WTC11 (cell line): ENCODE measurements around the gene SBF1. TPM values are rescaled to one million over a fixed set of nuclear protein-coding genes. Genes with fewer than 3 reads are reported as not detected.
A peak's percentile ranks its signal among the peaks of the same experiment; 100 is the strongest.

ENCODE experiments used
- ATAC-seq: fragments of 200-7000 bp; cut with Tn5 transposase; 2 replicates; pipeline ENCODE4 v1.10.0; 2021; ENCODE audit warnings: mild to moderate bottlenecking, moderate library complexity
- CTCF ChIA-PET: fragments of 300-600 bp; sonication (Branson Sonifier 250); formaldehyde crosslinking; loops from one replicate; lab custom pipeline; 2021; ENCODE audit warnings: antibody characterized with exemption; lab: Charles Lee
- POLR2A ChIA-PET: fragments of 350-600 bp; sonication (Branson Sonifier 250); formaldehyde crosslinking; loops from one replicate; lab custom pipeline; 2021; ENCODE audit warnings: antibody characterized with exemption; lab: Charles Lee
- DNase-seq: peaks from one replicate; pipeline ENCODE4 v3.0.0; 2021; ENCODE audit warnings: low spot score
- H3K27ac Mint-ChIP-seq: 2 replicates; pipeline ENCODE4 v1.8.0; 2021; ENCODE audit warnings: mixed read lengths
- H3K27me3 Mint-ChIP-seq: 2 replicates; pipeline ENCODE4 v1.8.0; 2021; ENCODE audit warnings: low read depth, mild to moderate bottlenecking, moderate library complexity, mixed read lengths
- H3K36me3 Mint-ChIP-seq: 2 replicates; pipeline ENCODE4 v1.8.0; 2021; ENCODE audit warnings: mixed read lengths
- H3K4me1 Mint-ChIP-seq: 2 replicates; pipeline ENCODE4 v1.8.0; 2022; ENCODE audit warnings: mixed read lengths
- H3K4me3 Mint-ChIP-seq: 2 replicates; pipeline ENCODE4 v1.8.0; 2021; ENCODE audit warnings: mild to moderate bottlenecking, moderate library complexity, mixed read lengths
- H3K9me3 Mint-ChIP-seq: 2 replicates; pipeline ENCODE4 v1.8.0; 2021; ENCODE audit warnings: mixed read lengths
- ATF2 ChIP-seq: sonication (generic); formaldehyde crosslinking; IDR thresholded peaks from 2 replicates; pipeline ENCODE4 v1.8.1; 2022; ENCODE audit warnings: low read depth, missing genetic modification reagents, borderline replicate concordance
- CTCF ChIP-seq: fragments of 200-600 bp; IDR thresholded peaks from 2 replicates; pipeline ENCODE4 v1.8.0; 2022; ENCODE audit warnings: antibody characterized with exemption
- EMX1 ChIP-seq: fragments of 250-450 bp; sonication (Bioruptor Pico); IDR thresholded peaks from 2 replicates; pipeline ENCODE4 v1.8.0; 2021; ENCODE audit warnings: mild to moderate bottlenecking
- IRF1 ChIP-seq: sonication (generic); formaldehyde crosslinking; IDR thresholded peaks from 2 replicates; pipeline ENCODE4 v1.8.0; 2023; ENCODE audit warnings: missing genetic modification reagents
- MLX ChIP-seq: sonication (generic); formaldehyde crosslinking; IDR thresholded peaks from 2 replicates; pipeline ENCODE4 v1.8.1; 2023; ENCODE audit warnings: mild to moderate bottlenecking, missing genetic modification reagents, moderate library complexity
- NFE2L1 ChIP-seq: sonication (generic); formaldehyde crosslinking; IDR thresholded peaks from 2 replicates; pipeline ENCODE4 v1.8.1; 2023; ENCODE audit warnings: missing genetic modification reagents
- OVOL2 ChIP-seq: fragments of 250-450 bp; sonication (Bioruptor Pico); IDR thresholded peaks from 2 replicates; pipeline ENCODE4 v1.9.0; 2021; ENCODE audit warnings: mild to moderate bottlenecking, borderline replicate concordance
- PRRX2 ChIP-seq: fragments of 250-450 bp; sonication (Bioruptor Pico); IDR thresholded peaks from 2 replicates; pipeline ENCODE4 v1.8.0; 2021; ENCODE audit warnings: mild to moderate bottlenecking
- SMAD4 ChIP-seq: sonication (generic); formaldehyde crosslinking; IDR thresholded peaks from 2 replicates; pipeline ENCODE4 v1.8.0; 2022; ENCODE audit warnings: mild to moderate bottlenecking, missing genetic modification reagents
- SP1 ChIP-seq: sonication (generic); formaldehyde crosslinking; conservative IDR thresholded peaks from 2 replicates; pipeline ENCODE4 v1.8.1; 2022; ENCODE audit warnings: missing genetic modification reagents
- STAT6 ChIP-seq: sonication (generic); formaldehyde crosslinking; conservative IDR thresholded peaks from 2 replicates; pipeline ENCODE4 v1.8.1; 2023; ENCODE audit warnings: mild to moderate bottlenecking, low read depth, missing genetic modification reagents, moderate library complexity
- ZBTB21 ChIP-seq: sonication (generic); formaldehyde crosslinking; IDR thresholded peaks from 2 replicates; pipeline ENCODE4 v1.8.1; 2023; ENCODE audit warnings: mild to moderate bottlenecking, missing genetic modification reagents, borderline replicate concordance
- ZNF232 ChIP-seq: sonication (generic); formaldehyde crosslinking; IDR thresholded peaks from 2 replicates; pipeline ENCODE4 v1.8.0; 2022; ENCODE audit warnings: mild to moderate bottlenecking, missing genetic modification reagents
- ZNF317 ChIP-seq: sonication (generic); formaldehyde crosslinking; IDR thresholded peaks from 2 replicates; pipeline ENCODE4 v1.8.1; 2023; ENCODE audit warnings: low read depth, mild to moderate bottlenecking, moderate library complexity, missing genetic modification reagents, borderline replicate concordance
- ZNF396 ChIP-seq: fragments of 250-450 bp; sonication (Bioruptor Pico); IDR thresholded peaks from 2 replicates; pipeline ENCODE4 v1.8.0; 2021; ENCODE audit warnings: mild to moderate bottlenecking, moderate library complexity, borderline replicate concordance
- ZNF423 ChIP-seq: fragments of 250-450 bp; sonication (Bioruptor Pico); IDR thresholded peaks from 2 replicates; pipeline ENCODE4 v2.1.2; 2022; ENCODE audit warnings: mild to moderate bottlenecking, moderate library complexity
- ZNF425 ChIP-seq: fragments of 250-450 bp; sonication (Bioruptor Pico); conservative IDR thresholded peaks from 2 replicates; pipeline ENCODE4 v1.9.0; 2021; ENCODE audit warnings: mild to moderate bottlenecking
- ZNF512 ChIP-seq: sonication (generic); formaldehyde crosslinking; IDR thresholded peaks from 2 replicates; pipeline ENCODE4 v1.8.1; 2022; ENCODE audit warnings: missing genetic modification reagents, borderline replicate concordance
- total RNA-seq: library from RNA; stranded (reverse); gene quantifications from 3 replicates; pipeline ENCODE4 v1.2.3, GENCODE V29; 2021

SBF1 gene
- total RNA-seq, 1 experiment from 2014 or later, result 108 TPM

GRCh38 chr22:50443197-50443596, 31.6 kb downstream of the SBF1 start:
- H3K36me3 Mint-ChIP-seq, result peaks cover 4% of the 10 kb centered on the region; the same call in 1 of the 2 replicates

GRCh38 chr22:50441428-50441993, 33.3 kb downstream of the SBF1 start:
- CTCF ChIA-PET, result interaction anchor here (1.2 kb wide), 1 partner anchor 42 kb away, joined by 3 read pairs; no protein-coding TSS in a partner anchor
- H3K36me3 Mint-ChIP-seq, result no peaks in the 10 kb centered on the region; the same call in 1 of the 2 replicates

More at GRCh38 chr22:50443197-50443596, 31.6 kb downstream of the SBF1 start:
- Mint-ChIP-seq H3K9me3 (no peaks in the 10 kb centered on the region), H3K4me3 (no peak overlapping the region), H3K27ac (peak overlapping the region; percentile 83), H3K27me3 (no peaks in the 10 kb centered on the region), H3K4me1 (no peaks in the 10 kb centered on the region)
- ChIA-PET CTCF (interaction anchor here (2.1 kb wide), 1 partner anchor 54 kb away, joined by 5 read pairs; no protein-coding TSS in a partner anchor), POLR2A (no interaction called here)
- TF ChIP-seq SP1 (CRISPR knock-in tag) (no peak), ZNF425 (no peak), PRRX2 (CRISPR knock-in tag) (no peak), ZNF396 (CRISPR knock-in tag) (no peak), ZNF512 (no peak), ZNF423 (0 out of 2 replicates have a peak, but pooled peaks have one; percentile 16), ZBTB21 (CRISPR knock-in tag) (no peak), NFE2L1 (CRISPR knock-in tag) (no peak), OVOL2 (CRISPR knock-in tag) (no peak)
- DNase-seq (no peak), ATAC-seq (no peak)

More at GRCh38 chr22:50441428-50441993, 33.3 kb downstream of the SBF1 start:
- DNase-seq, result no peak
- no peaks in the 10 kb centered on the region for H3K4me1 Mint-ChIP-seq
- no peak overlapping the region for H3K27ac Mint-ChIP-seq
- POLR2A ChIA-PET, result interaction anchor here (0.6 kb wide), 1 partner anchor 179 kb away, joined by 5 read pairs; no protein-coding TSS in a partner anchor
- no peak for ATAC-seq
- TF ChIP-seq EMX1 (CRISPR knock-in tag), result no peak
- TF ChIP-seq STAT6 (CRISPR knock-in tag), result no peak
- TF ChIP-seq ATF2 (CRISPR knock-in tag), result no peak
- TF ChIP-seq MLX (CRISPR knock-in tag), result no peak
- no peak for TF ChIP-seq CTCF
- TF ChIP-seq NFE2L1 (CRISPR knock-in tag), result no peak
- TF ChIP-seq ZNF232 (CRISPR knock-in tag), result no peak
- no peak for TF ChIP-seq ZNF317
- no peak for TF ChIP-seq SMAD4
- TF ChIP-seq IRF1, result no peak
- no peaks in the 10 kb centered on the region for H3K27me3 Mint-ChIP-seq
- no peaks in the 10 kb centered on the region for H3K9me3 Mint-ChIP-seq
- H3K4me3 Mint-ChIP-seq, result no peak overlapping the region
